Subcutaneous abdominal adipose tissue (tissue), 5 donors: ENCODE data around the gene SCUBE1.

Experiments
- H3K27ac ChIP-seq: one replicate; pipeline ENCODE4 v1.7.0; 2013; ENCODE audit warnings: low read depth, mild to moderate bottlenecking, inconsistent platforms, low read length, moderate library complexity
- H3K27me3 ChIP-seq, 5 donors: one replicate each; pipeline ENCODE4 v1.7.0; 2013; ENCODE audit warnings: low read length in 5 of 5, inconsistent platforms in 1 of 5; ENCODE audit not compliant: control insufficient read depth in 5 of 5, insufficient read depth in 4 of 5
- H3K36me3 ChIP-seq, 5 donors: one replicate each; pipeline ENCODE4 v1.7.0; 2013; ENCODE audit warnings: low read length in 5 of 5; ENCODE audit not compliant: control insufficient read depth in 5 of 5, insufficient read depth in 5 of 5
- H3K4me1 ChIP-seq, 5 donors: one replicate each; pipeline ENCODE4 v1.7.0; 2013; ENCODE audit warnings: low read length in 5 of 5, mild to moderate bottlenecking in 3 of 5, moderate library complexity in 1 of 5; ENCODE audit not compliant: control insufficient read depth in 5 of 5, insufficient read depth in 5 of 5
- H3K4me3 ChIP-seq, 5 donors: one replicate each; pipeline ENCODE4 v1.7.0; 2013; ENCODE audit warnings: low read length in 5 of 5, low read depth in 1 of 5
- H3K9ac ChIP-seq, 5 donors: one replicate each; pipeline ENCODE4 v1.7.0; 2013; ENCODE audit warnings: low read length in 5 of 5, mild to moderate bottlenecking in 4 of 5, moderate library complexity in 3 of 5
- H3K9me3 ChIP-seq, 5 donors: one replicate each; pipeline ENCODE4 v1.7.0; 2013; ENCODE audit warnings: low read length in 5 of 5; ENCODE audit not compliant: control insufficient read depth in 5 of 5
- donor health status: healthy.
- donor health status: healthy.
- donor health status: healthy.
- donor health status: healthy.
- donor health status: healthy.

SCUBE1 gene

GRCh38 chr22:43256976-43257545, 86.1 kb downstream of the SCUBE1 start:
- no peak overlapping the region for H3K27ac ChIP-seq
- H3K4me1 ChIP-seq, result peaks cover 0 to 2% (median 0%) of the 10 kb centered on the region in 5 donors
- no peaks in the 10 kb centered on the region for H3K36me3 ChIP-seq
- H3K9ac ChIP-seq, result no peak overlapping the region
- H3K4me3 ChIP-seq, result no peak overlapping the region
- H3K27me3 ChIP-seq, result peaks cover 0 to 27% (median 13%) of the 10 kb centered on the region in 5 donors
- no peaks in the 10 kb centered on the region for H3K9me3 ChIP-seq

- Histone ChIP-seq H3K9ac (no peak overlapping the region), H3K27ac (no peak overlapping the region), H3K27me3 (peaks cover 1 to 27% (median 13%) of the 10 kb centered on the region in 5 donors), H3K9me3 (no peaks in the 10 kb centered on the region), H3K4me1 (peaks cover 0 to 2% (median 0%) of the 10 kb centered on the region in 5 donors), H3K4me3 (no peak overlapping the region), H3K36me3 (no peaks in the 10 kb centered on the region)
Observed at GRCh38 chr22:43256569-43256968, 86.6 kb downstream of the SCUBE1 start.

- Histone ChIP-seq H3K9ac (no peak overlapping the region), H3K4me3 (no peak overlapping the region), H3K36me3 (no peaks in the 10 kb centered on the region), H3K9me3 (no peaks in the 10 kb centered on the region), H3K4me1 (peaks cover 0 to 2% (median 0%) of the 10 kb centered on the region in 5 donors), H3K27me3 (peaks cover 4 to 27% (median 17%) of the 10 kb centered on the region in 5 donors), H3K27ac (no peak overlapping the region)
Observed at GRCh38 chr22:43255299-43255698, 87.9 kb downstream of the SCUBE1 start.

- Histone ChIP-seq H3K9me3 (no peaks in the 10 kb centered on the region), H3K4me1 (peaks cover 0 to 2% (median 0%) of the 10 kb centered on the region in 5 donors), H3K36me3 (no peaks in the 10 kb centered on the region), H3K4me3 (no peak overlapping the region), H3K27me3 (peaks cover 4 to 27% (median 17%) of the 10 kb centered on the region in 5 donors), H3K9ac (no peak overlapping the region), H3K27ac (no peak overlapping the region)
Observed at GRCh38 chr22:43253839-43254238, 89.3 kb downstream of the SCUBE1 start.

GRCh38 chr22:43252319-43252718, 90.9 kb downstream of the SCUBE1 start:
- peaks cover 0 to 2% (median 0%) of the 10 kb centered on the region in 5 donors for H3K4me1 ChIP-seq
- no peaks in the 10 kb centered on the region for H3K36me3 ChIP-seq
- H3K9me3 ChIP-seq, result no peaks in the 10 kb centered on the region
- H3K4me3 ChIP-seq, result no peak overlapping the region
- H3K27me3 ChIP-seq, result peaks cover 4 to 25% (median 14%) of the 10 kb centered on the region in 5 donors
- no peak overlapping the region for H3K9ac ChIP-seq
- no peak overlapping the region for H3K27ac ChIP-seq

GRCh38 chr22:43249789-43250471, 93.2 kb downstream of the SCUBE1 start:
- H3K4me1 ChIP-seq, result peaks cover 0 to 1% (median 0%) of the 10 kb centered on the region in 5 donors
- H3K4me3 ChIP-seq, result no peak overlapping the region
- H3K9me3 ChIP-seq, result no peaks in the 10 kb centered on the region
- H3K27ac ChIP-seq, result no peak overlapping the region
- no peaks in the 10 kb centered on the region for H3K36me3 ChIP-seq
- H3K27me3 ChIP-seq, result peaks cover 4 to 15% (median 13%) of the 10 kb centered on the region in 5 donors
- H3K9ac ChIP-seq, result no peak overlapping the region

- Histone ChIP-seq H3K36me3 (no peaks in the 10 kb centered on the region), H3K27ac (no peak overlapping the region), H3K4me3 (no peak overlapping the region), H3K9ac (no peak overlapping the region), H3K9me3 (no peaks in the 10 kb centered on the region), H3K4me1 (no peaks in the 10 kb centered on the region), H3K27me3 (peaks cover 3 to 9% (median 4%) of the 10 kb centered on the region in 5 donors)
Observed at GRCh38 chr22:43247546-43248260, 95.5 kb downstream of the SCUBE1 start.

GRCh38 chr22:43246188-43246587, 97.0 kb downstream of the SCUBE1 start:
- no peak overlapping the region for H3K27ac ChIP-seq
- H3K9ac ChIP-seq, result no peak overlapping the region
- H3K27me3 ChIP-seq, result peaks cover 0 to 4% (median 0%) of the 10 kb centered on the region in 5 donors
- no peak overlapping the region for H3K4me3 ChIP-seq
- no peaks in the 10 kb centered on the region for H3K4me1 ChIP-seq
- no peaks in the 10 kb centered on the region for H3K9me3 ChIP-seq
- no peaks in the 10 kb centered on the region for H3K36me3 ChIP-seq

- Histone ChIP-seq H3K27ac (no peak overlapping the region), H3K9me3 (no peaks in the 10 kb centered on the region), H3K4me3 (no peak overlapping the region), H3K27me3 (peaks cover 0 to 3% (median 3%) of the 10 kb centered on the region in 5 donors), H3K4me1 (no peaks in the 10 kb centered on the region), H3K9ac (no peak overlapping the region), H3K36me3 (no peaks in the 10 kb centered on the region)
Observed at GRCh38 chr22:43245717-43246116, 97.5 kb downstream of the SCUBE1 start.
